Liver (tissue), 9 donors: ENCODE measurements around the gene NIM1K. TPM values are rescaled to one million over a fixed set of nuclear protein-coding genes. Genes with fewer than 3 reads are reported as not detected.

ENCODE experiments used
- DNase-seq: peaks from one replicate; pipeline ENCODE4 v3.0.0-alpha.2; 2017; ENCODE audit warnings: low spot score
- H3K27ac ChIP-seq, 2 donors: one replicate each; pipeline ENCODE4 v1.7.0; 2013; ENCODE audit warnings: inconsistent platforms in 2 of 2, low read length in 2 of 2, control low read depth in 1 of 2, low read depth in 1 of 2, mild to moderate bottlenecking in 1 of 2
- H3K27me3 ChIP-seq, 4 donors: one replicate each; pipeline versions ENCODE4 v1.6.1 to v1.7.0; 2013; ENCODE audit warnings: low read length in 3 of 4, inconsistent platforms in 1 of 4, mild to moderate bottlenecking in 1 of 4, moderate library complexity in 1 of 4; ENCODE audit not compliant: control insufficient read depth in 4 of 4, insufficient read depth in 4 of 4
- H3K36me3 ChIP-seq, 4 donors: one replicate each; pipeline versions ENCODE4 v1.6.1 to v1.7.0; 2013; ENCODE audit warnings: low read length in 3 of 4, mild to moderate bottlenecking in 3 of 4, low read depth in 1 of 4, moderate library complexity in 1 of 4; ENCODE audit not compliant: control insufficient read depth in 4 of 4, insufficient read depth in 3 of 4
- H3K4me1 ChIP-seq, 4 donors: one replicate each; pipeline versions ENCODE4 v1.6.1 to v1.7.0; 2013; ENCODE audit warnings: low read length in 3 of 4, mild to moderate bottlenecking in 3 of 4, moderate library complexity in 1 of 4; ENCODE audit not compliant: control insufficient read depth in 4 of 4, insufficient read depth in 4 of 4
- H3K4me3 ChIP-seq, 3 donors: one replicate each; pipeline versions ENCODE4 v1.6.1 to v1.7.0; 2013; ENCODE audit warnings: low read length in 3 of 3, control low read depth in 1 of 3, low read depth in 1 of 3, mild to moderate bottlenecking in 1 of 3
- H3K9ac ChIP-seq, 2 donors: one replicate each; pipeline ENCODE4 v1.7.0; 2013; ENCODE audit warnings: low read length in 2 of 2, mild to moderate bottlenecking in 2 of 2, moderate library complexity in 2 of 2, control low read depth in 1 of 2, low read depth in 1 of 2
- H3K9me3 ChIP-seq, 4 donors: one replicate each; pipeline versions ENCODE4 v1.6.1 to v1.7.0; 2013; ENCODE audit warnings: low read length in 3 of 4; ENCODE audit not compliant: control insufficient read depth in 4 of 4
- ATF3 ChIP-seq: IDR thresholded peaks from 2 replicates; pipeline ENCODE4 v1.6.1; 2016; ENCODE audit warnings: antibody characterized with exemption
- CTCF ChIP-seq: fragments of 150-350 bp; IDR thresholded peaks from 2 replicates; pipeline ENCODE4 v1.5.1; 2017; ENCODE audit warnings: improper control_type of control experiment, low read depth, low read length; ENCODE audit not compliant: missing input control
- EGR1 ChIP-seq, 2 donors: IDR thresholded peaks; 2 replicates each; pipeline ENCODE4 v1.6.1; 2016 to 2018; ENCODE audit warnings: antibody characterized with exemption in 2 of 2, low read depth in 2 of 2
- FOXA1 ChIP-seq: IDR thresholded peaks from 2 replicates; pipeline ENCODE4 v1.6.1; 2016; ENCODE audit warnings: antibody characterized with exemption
- FOXA2 ChIP-seq: IDR thresholded peaks from 2 replicates; pipeline ENCODE4 v1.6.1; 2016; ENCODE audit warnings: antibody characterized with exemption
- GABPA ChIP-seq, 2 donors: IDR thresholded peaks in 1 of 2; conservative IDR thresholded peaks in 1 of 2; 2 replicates each; pipeline ENCODE4 v1.6.1; 2016; ENCODE audit warnings: antibody characterized with exemption in 2 of 2, mild to moderate bottlenecking in 1 of 2, moderate library complexity in 1 of 2
- HNF4A ChIP-seq, 2 donors: conservative IDR thresholded peaks; 2 replicates each; pipeline ENCODE4 v1.6.1; 2016; ENCODE audit warnings: antibody characterized with exemption in 2 of 2, mild to moderate bottlenecking in 2 of 2
- HNF4G ChIP-seq: IDR thresholded peaks from 2 replicates; pipeline ENCODE4 v1.6.1; 2016; ENCODE audit warnings: antibody characterized with exemption
- JUND ChIP-seq, 2 donors: IDR thresholded peaks; 2 replicates each; pipeline ENCODE4 v1.6.1; 2016; ENCODE audit warnings: antibody characterized with exemption in 2 of 2
- NR2F2 ChIP-seq: IDR thresholded peaks from 2 replicates; pipeline ENCODE4 v1.6.1; 2016; ENCODE audit warnings: antibody characterized with exemption
- RAD21 ChIP-seq, 2 donors: IDR thresholded peaks; 2 replicates each; pipeline ENCODE4 v1.6.1; 2016; ENCODE audit warnings: antibody characterized with exemption in 2 of 2, mild to moderate bottlenecking in 2 of 2
- REST ChIP-seq: IDR thresholded peaks from 2 replicates; pipeline ENCODE4 v1.6.1; 2016; ENCODE audit warnings: antibody characterized with exemption, mild to moderate bottlenecking
- RXRA ChIP-seq, 2 donors: IDR thresholded peaks; 2 replicates each; pipeline ENCODE4 v1.6.1; 2017 to 2018; ENCODE audit warnings: antibody characterized with exemption in 2 of 2, mild to moderate bottlenecking in 1 of 2
- SP1 ChIP-seq: IDR thresholded peaks from 2 replicates; pipeline ENCODE4 v1.6.1; 2018; ENCODE audit warnings: antibody characterized with exemption, mild to moderate bottlenecking
- TAF1 ChIP-seq: conservative IDR thresholded peaks from 2 replicates; pipeline ENCODE4 v1.6.1; 2016; ENCODE audit warnings: antibody characterized with exemption, mild to moderate bottlenecking
- YY1 ChIP-seq: IDR thresholded peaks from 2 replicates; pipeline ENCODE4 v1.6.1; 2016; ENCODE audit warnings: antibody characterized with exemption, mild to moderate bottlenecking
- WGBS: extraction: QIAGEN DNeasy Blood & Tissue Kit; methylation state at CpG from one replicate; pipeline ENCODE4 v1.1.7; 2013; 5-methylcytosine and 5-hydroxymethylcytosine counted together
- polyA plus RNA-seq, 2 donors: library from polyadenylated mRNA; stranded (reverse) in 1 of 2; unstranded in 1 of 2; fragments of 200-250 nt in 1 of 2; fragments of >200 nt in 1 of 2; fragmentation: Nextera tagmentation in 1 of 2; extraction: Ambion mirVana in 1 of 2; gene quantifications; one replicate each; pipeline versions ENCODE4 v1.2.1 to v1.2.3, GENCODE V29; 2013 to 2015
- total RNA-seq, 2 donors: library from RNA; depleted of rRNA; stranded (reverse); fragments of >200 nt; gene quantifications; one replicate each; pipeline ENCODE4 v1.2.3, GENCODE V29; 2014
- TF ChIP-seq, protein P1 (sequence below): IDR thresholded peaks from 2 replicates; pipeline ENCODE4 v1.6.1; 2016; ENCODE audit warnings: antibody characterized with exemption
- TF ChIP-seq, protein P2 (sequence below): IDR thresholded peaks from 2 replicates; pipeline ENCODE4 v1.6.1; 2016; ENCODE audit warnings: antibody characterized with exemption
- donor health status: healthy.
- donor health status: healthy.
- donor health status: healthy.
- donor health status: healthy.
- donor health status: healthy.

Gene NIM1K
- total and polyA plus RNA-seq, 4 donors = 0.07 to 0.15 TPM; not detected in 2

GRCh38 chr5:43298443-43298842, 106.4 kb downstream of the NIM1K start:
- WGBS = 95% methylated on average over 5 of the region's 5 CpGs

More at GRCh38 chr5:43298443-43298842, 106.4 kb downstream of the NIM1K start:
- peaks cover 0 to 16% (median 3%) of the 10 kb centered on the region in 4 donors for H3K4me1 ChIP-seq
- no peaks in the 10 kb centered on the region for H3K9me3 ChIP-seq
- TF ChIP-seq JUND (IDR thresholded peaks at IDR 0.05) (no peak), RXRA (IDR thresholded peaks at IDR 0.05) (no peak), FOXA1 (no peak), TAF1 (no peak), FOXA2 (no peak), RAD21 (IDR thresholded peaks at IDR 0.05) (no peak), ATF3 (no peak), EGR1 (IDR thresholded peaks at IDR 0.05; ENCODE audit: low read depth in 2 of 2) (no peak), REST (no peak), HNF4G (no peak), YY1 (no peak), HNF4A (conservative IDR thresholded peaks at IDR 0.05) (no peak), SP1 (no peak), CTCF (no peak), GABPA (IDR thresholded peaks at IDR 0.05 in 1 of 2, conservative IDR thresholded peaks at IDR 0.05 in 1 of 2) (no peak), NR2F2 (no peak)
- TF ChIP-seq, protein P1, sequence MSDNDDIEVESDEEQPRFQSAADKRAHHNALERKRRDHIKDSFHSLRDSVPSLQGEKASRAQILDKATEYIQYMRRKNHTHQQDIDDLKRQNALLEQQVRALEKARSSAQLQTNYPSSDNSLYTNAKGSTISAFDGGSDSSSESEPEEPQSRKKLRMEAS = no peak
- TF ChIP-seq, protein P2, sequence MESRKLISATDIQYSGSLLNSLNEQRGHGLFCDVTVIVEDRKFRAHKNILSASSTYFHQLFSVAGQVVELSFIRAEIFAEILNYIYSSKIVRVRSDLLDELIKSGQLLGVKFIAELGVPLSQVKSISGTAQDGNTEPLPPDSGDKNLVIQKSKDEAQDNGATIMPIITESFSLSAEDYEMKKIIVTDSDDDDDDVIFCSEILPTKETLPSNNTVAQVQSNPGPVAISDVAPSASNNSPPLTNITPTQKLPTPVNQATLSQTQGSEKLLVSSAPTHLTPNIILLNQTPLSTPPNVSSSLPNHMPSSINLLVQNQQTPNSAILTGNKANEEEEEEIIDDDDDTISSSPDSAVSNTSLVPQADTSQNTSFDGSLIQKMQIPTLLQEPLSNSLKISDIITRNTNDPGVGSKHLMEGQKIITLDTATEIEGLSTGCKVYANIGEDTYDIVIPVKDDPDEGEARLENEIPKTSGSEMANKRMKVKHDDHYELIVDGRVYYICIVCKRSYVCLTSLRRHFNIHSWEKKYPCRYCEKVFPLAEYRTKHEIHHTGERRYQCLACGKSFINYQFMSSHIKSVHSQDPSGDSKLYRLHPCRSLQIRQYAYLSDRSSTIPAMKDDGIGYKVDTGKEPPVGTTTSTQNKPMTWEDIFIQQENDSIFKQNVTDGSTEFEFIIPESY = no peak
- peaks cover 10 to 53% (median 45%) of the 10 kb centered on the region in 4 donors for H3K36me3 ChIP-seq
- no peak overlapping the region for H3K4me3 ChIP-seq
- H3K27ac ChIP-seq = no peak overlapping the region
- no peaks in the 10 kb centered on the region for H3K27me3 ChIP-seq
- H3K9ac ChIP-seq = no peak overlapping the region
- no peak for DNase-seq
